Mesenchymal stem cell (in vitro differentiated cells and primary cell): Measurements from ENCODE around the gene SGSM2.

Experiments
- DNase-seq: peaks from one replicate; pipeline ENCODE4 v3.0.0-alpha.2; 2013
- H2AFZ ChIP-seq: one replicate; pipeline ENCODE4 v1.6.1; 2013; ENCODE audit warnings: low read depth, mild to moderate bottlenecking, control low read depth, inconsistent platforms, low read length, moderate library complexity
- H2AK5ac ChIP-seq: 2 replicates; pipeline ENCODE4 v1.6.1; 2013; ENCODE audit warnings: low read length, moderate library complexity, mild to moderate bottlenecking, inconsistent platforms; ENCODE audit not compliant: severe bottlenecking
- H2BK120ac ChIP-seq: one replicate; pipeline ENCODE4 v1.6.1; 2013; ENCODE audit warnings: low read depth, mild to moderate bottlenecking, inconsistent platforms, low read length, moderate library complexity
- H2BK12ac ChIP-seq, 2 experiments: one replicate each; pipeline ENCODE4 v1.6.1; 2013; ENCODE audit warnings: inconsistent platforms in 2 of 2, low read length in 2 of 2, mild to moderate bottlenecking in 2 of 2, moderate library complexity in 2 of 2, control low read depth in 1 of 2
- H2BK15ac ChIP-seq: one replicate; pipeline ENCODE4 v1.6.1; 2013; ENCODE audit warnings: mild to moderate bottlenecking, low read depth, inconsistent platforms; ENCODE audit not compliant: poor library complexity, severe bottlenecking
- H2BK5ac ChIP-seq: 2 replicates; pipeline ENCODE4 v1.6.1; 2013; ENCODE audit warnings: low read depth, mild to moderate bottlenecking, low read length, control low read depth, inconsistent platforms; ENCODE audit not compliant: poor library complexity, severe bottlenecking
- H3K14ac ChIP-seq, 2 experiments: one replicate each; pipeline ENCODE4 v1.6.1; 2013; ENCODE audit warnings: inconsistent platforms in 2 of 2, low read length in 2 of 2, control low read depth in 1 of 2, mild to moderate bottlenecking in 1 of 2, moderate library complexity in 1 of 2
- H3K18ac ChIP-seq, 2 experiments: one replicate each; pipeline ENCODE4 v1.6.1; 2013; ENCODE audit warnings: inconsistent platforms in 2 of 2, low read length in 2 of 2, control low read depth in 1 of 2, low read depth in 1 of 2, mild to moderate bottlenecking in 1 of 2
- H3K23ac ChIP-seq, 2 experiments: one replicate each; pipeline ENCODE4 v1.6.1; 2013; ENCODE audit warnings: inconsistent platforms in 2 of 2, low read length in 2 of 2, mild to moderate bottlenecking in 2 of 2, moderate library complexity in 2 of 2, control low read depth in 1 of 2
- H3K27ac ChIP-seq: 2 replicates; pipeline ENCODE4 v1.5.1; 2013; ENCODE audit warnings: mild to moderate bottlenecking, moderate library complexity, low read length, control low read depth, inconsistent platforms; ENCODE audit not compliant: poor library complexity, severe bottlenecking
- H3K27me3 ChIP-seq, 2 experiments: 2 replicates each; pipeline versions ENCODE4 v1.6.1 to v1.7.0; 2013; ENCODE audit warnings: low read length in 2 of 2, mild to moderate bottlenecking in 2 of 2, moderate library complexity in 2 of 2, control low read depth in 1 of 2, inconsistent platforms in 1 of 2; ENCODE audit not compliant: control insufficient read depth in 1 of 2, insufficient read depth in 1 of 2
- H3K36me3 ChIP-seq, 2 experiments: 2 replicates each; pipeline versions ENCODE4 v1.6.1 to v1.7.0; 2013; ENCODE audit warnings: low read length in 2 of 2, control low read depth in 1 of 2, inconsistent platforms in 1 of 2, low read depth in 1 of 2, mild to moderate bottlenecking in 1 of 2; ENCODE audit not compliant: insufficient read depth in 2 of 2, control insufficient read depth in 1 of 2
- H3K4ac ChIP-seq, 2 experiments: one replicate each; pipeline ENCODE4 v1.6.1; 2013; ENCODE audit warnings: inconsistent platforms in 2 of 2, low read length in 2 of 2, mild to moderate bottlenecking in 2 of 2, moderate library complexity in 2 of 2, control low read depth in 1 of 2, low read depth in 1 of 2
- H3K4me1 ChIP-seq: 2 replicates; pipeline ENCODE4 v1.6.1; 2013; ENCODE audit warnings: low read depth, low read length, control low read depth; ENCODE audit not compliant: control insufficient read depth, insufficient read depth
- H3K4me2 ChIP-seq: 2 replicates; pipeline ENCODE4 v1.6.1; 2013; ENCODE audit warnings: low read length, mild to moderate bottlenecking, inconsistent platforms; ENCODE audit not compliant: poor library complexity, severe bottlenecking
- H3K4me3 ChIP-seq, 2 experiments: 2 replicates each; pipeline versions ENCODE4 v1.5.1 to v1.7.0; 2013; ENCODE audit warnings: low read length in 2 of 2, mild to moderate bottlenecking in 2 of 2, control low read depth in 1 of 2, low read depth in 1 of 2; ENCODE audit not compliant: insufficient read depth in 1 of 2
- H3K79me1 ChIP-seq: replicated peaks from 2 replicates; pipeline ENCODE4 v1.6.1; 2013; ENCODE audit warnings: mild to moderate bottlenecking, control low read depth, low read length, inconsistent platforms; ENCODE audit not compliant: poor library complexity, severe bottlenecking
- H3K9ac ChIP-seq: 2 replicates; pipeline ENCODE4 v1.7.0; 2013; ENCODE audit warnings: mild to moderate bottlenecking, low read length, moderate library complexity
- H3K9me3 ChIP-seq: 2 replicates; pipeline ENCODE4 v1.7.0; 2013; ENCODE audit warnings: mild to moderate bottlenecking, low read length; ENCODE audit not compliant: control insufficient read depth
- H4K8ac ChIP-seq: one replicate; pipeline ENCODE4 v1.6.1; 2013; ENCODE audit warnings: inconsistent platforms, mild to moderate bottlenecking, low read length, moderate library complexity
- H4K91ac ChIP-seq: one replicate; pipeline ENCODE4 v1.6.1; 2013; ENCODE audit warnings: mild to moderate bottlenecking, low read length, inconsistent platforms
- WGBS: methylation state at CpG from one replicate; pipeline ENCODE4 v1.1.7; 2013; ENCODE audit warnings: mixed read lengths; 5-methylcytosine and 5-hydroxymethylcytosine counted together

Gene SGSM2

DNA sequence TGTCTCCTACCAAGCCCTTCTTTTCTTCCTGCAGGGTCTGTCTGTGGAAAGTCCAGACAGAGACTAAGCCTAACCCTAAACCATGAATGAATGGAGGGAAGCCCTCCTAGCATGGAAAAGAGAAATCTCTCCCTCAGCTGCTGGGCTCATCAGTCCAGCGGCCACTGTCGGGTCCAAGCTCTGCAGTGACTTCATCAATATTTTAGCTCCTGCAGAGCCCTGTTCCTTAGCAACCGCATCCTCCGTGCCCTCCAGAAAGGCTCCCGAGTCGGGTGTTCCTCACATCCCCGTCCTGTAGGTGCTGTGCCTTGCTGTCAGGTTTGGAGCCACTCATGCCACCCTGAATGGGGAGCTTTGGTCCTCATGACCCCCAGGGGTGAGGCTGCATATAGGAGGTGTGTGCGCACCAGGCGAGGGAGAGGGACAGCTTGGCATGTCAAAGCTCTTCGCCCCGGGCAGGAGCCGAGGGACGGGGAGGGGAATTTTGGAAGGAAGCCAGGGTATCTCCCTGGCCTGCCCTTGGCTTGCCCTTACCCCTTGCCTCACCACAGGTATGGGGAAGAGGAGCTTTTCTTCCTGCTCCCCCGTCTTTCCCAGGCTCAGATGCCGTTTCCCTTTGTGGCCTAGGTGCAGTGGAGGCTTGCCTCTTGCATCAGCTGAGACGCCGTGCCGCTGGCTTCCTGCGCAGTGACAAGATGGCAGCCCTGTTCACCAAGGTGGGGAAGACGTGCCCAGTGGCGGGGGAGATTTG is 23.9 kb downstream of the SGSM2 start:
- Histone ChIP-seq H2BK120ac (no peak overlapping the region), H3K9me3 (no peaks in the 10 kb centered on the region), H3K27me3 (no peaks in the 10 kb centered on the region), H3K36me3 (peaks cover 43 to 62% of the 10 kb centered on the region in 2 experiments), H3K4me3 (no peak overlapping the region), H4K91ac (no peak overlapping the region), H2BK12ac (no peak overlapping the region), H3K4ac (no peak overlapping the region), H2AFZ (no peak overlapping the region), H3K79me1 (peaks cover 18% of the 10 kb centered on the region), H3K27ac (no peak overlapping the region), H2AK5ac (no peak overlapping the region), H3K4me2 (no peak overlapping the region), H3K23ac (no peak overlapping the region), H3K4me1 (peaks cover 25% of the 10 kb centered on the region), H4K8ac (no peak overlapping the region), H3K14ac (no peak overlapping the region), H3K9ac (no peak overlapping the region), H2BK15ac (no peak overlapping the region), H3K18ac (no peak overlapping the region), H2BK5ac (no peak overlapping the region)
- 96% methylated on average over 20 of the region's 21 CpGs for WGBS
- DNase-seq: no peak

DNA sequence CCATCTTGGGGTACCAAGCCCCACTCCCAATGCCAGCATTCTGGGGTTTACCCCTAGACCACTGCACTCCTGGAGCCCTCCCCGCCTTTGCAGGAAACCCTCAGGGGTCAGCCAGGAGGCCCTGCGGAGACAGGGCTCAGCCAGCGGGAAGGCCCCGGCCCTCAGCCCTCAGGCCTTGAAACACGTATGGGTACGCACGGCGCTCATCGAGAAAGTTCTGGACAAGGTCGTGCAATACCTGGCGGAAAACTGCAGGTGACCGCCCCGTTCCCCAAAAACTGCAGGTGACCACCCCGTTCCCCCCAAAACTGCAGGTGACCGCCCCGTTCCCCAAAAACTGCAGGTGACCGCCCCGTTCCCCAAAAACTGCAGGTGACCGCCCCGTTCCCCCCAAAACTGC is 24.7 kb downstream of the SGSM2 start:
- DNase-seq: no peak
- H3K27me3 ChIP-seq: no peaks in the 10 kb centered on the region

DNA sequence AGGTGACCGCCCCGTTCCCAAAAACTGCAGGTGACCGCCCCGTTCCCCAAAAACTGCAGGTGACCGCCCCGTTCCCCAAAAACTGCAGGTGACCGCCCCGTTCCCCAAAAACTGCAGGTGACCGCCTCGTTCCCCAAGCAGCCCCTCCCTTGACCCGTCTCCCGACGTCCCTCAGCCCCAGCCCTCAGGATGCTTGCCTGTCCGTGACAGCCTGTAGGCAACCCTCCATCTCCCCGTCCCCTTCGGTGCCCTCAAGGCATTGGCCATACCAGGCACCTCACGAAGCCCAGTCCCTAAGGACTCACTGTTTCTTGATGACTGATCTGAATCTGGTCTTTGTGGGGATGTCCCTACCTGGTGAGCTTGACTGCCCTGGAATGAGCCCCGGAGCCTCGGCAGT is 25.1 kb downstream of the SGSM2 start:
- Histone ChIP-seq H2BK5ac (no peak overlapping the region), H3K4me2 (no peak overlapping the region), H3K27ac (no peak overlapping the region), H3K4ac (no peak overlapping the region), H3K4me3 (no peak overlapping the region), H4K91ac (no peak overlapping the region), H3K79me1 (peaks cover 14% of the 10 kb centered on the region), H3K27me3 (no peaks in the 10 kb centered on the region), H3K18ac (no peak overlapping the region), H3K36me3 (peaks cover 49 to 74% of the 10 kb centered on the region in 2 experiments), H3K9ac (no peak overlapping the region), H2AK5ac (no peak overlapping the region), H2BK12ac (no peak overlapping the region), H2BK15ac (no peak overlapping the region), H2AFZ (no peak overlapping the region), H3K4me1 (peaks cover 25% of the 10 kb centered on the region), H3K14ac (no peak overlapping the region), H2BK120ac (no peak overlapping the region), H4K8ac (no peak overlapping the region), H3K9me3 (no peaks in the 10 kb centered on the region), H3K23ac (no peak overlapping the region)
- DNase-seq: no peak
- 95% methylated on average over 19 of the region's 19 CpGs for WGBS

More for the DNA sequence above, 24.7 kb downstream of the SGSM2 start:
- no peak overlapping the region for H2AFZ ChIP-seq
- no peak overlapping the region for H3K9ac ChIP-seq
- H2BK15ac ChIP-seq: no peak overlapping the region
- peaks cover 25% of the 10 kb centered on the region for H3K4me1 ChIP-seq
- 98% methylated on average over 20 of the region's 20 CpGs for WGBS
- no peak overlapping the region for H3K4me2 ChIP-seq
- H3K27ac ChIP-seq: no peak overlapping the region
- H3K4ac ChIP-seq: no peak overlapping the region
- H2BK5ac ChIP-seq: no peak overlapping the region
- H3K4me3 ChIP-seq: no peak overlapping the region
- H2AK5ac ChIP-seq: no peak overlapping the region
- no peak overlapping the region for H2BK120ac ChIP-seq
- H3K14ac ChIP-seq: no peak overlapping the region
- H2BK12ac ChIP-seq: no peak overlapping the region
- H4K91ac ChIP-seq: no peak overlapping the region
- peaks cover 50 to 70% of the 10 kb centered on the region in 2 experiments for H3K36me3 ChIP-seq
- no peak overlapping the region for H3K23ac ChIP-seq
- H3K18ac ChIP-seq: no peak overlapping the region
- H3K9me3 ChIP-seq: no peaks in the 10 kb centered on the region
- peaks cover 16% of the 10 kb centered on the region for H3K79me1 ChIP-seq
- H4K8ac ChIP-seq: no peak overlapping the region

DNA sequence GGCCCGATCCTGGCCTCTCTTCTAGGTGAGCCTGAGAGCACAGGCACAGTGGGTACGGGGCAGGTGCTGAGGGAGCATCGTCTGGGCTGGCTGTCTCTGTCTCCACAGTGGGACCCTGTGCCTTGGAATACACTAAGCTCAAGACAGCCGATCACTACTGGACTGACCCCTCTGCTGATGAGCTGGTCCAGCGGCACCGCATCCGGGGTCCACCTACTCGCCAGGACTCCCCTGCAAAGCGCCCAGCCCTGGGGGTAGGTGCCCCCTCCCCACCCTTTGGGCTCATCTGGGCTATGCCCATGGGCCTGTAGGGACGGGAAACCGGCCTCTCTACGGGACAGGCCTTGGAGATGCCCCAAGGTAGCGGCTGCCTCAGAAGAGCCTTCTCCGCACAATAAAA is 25.6 kb downstream of the SGSM2 start:
- Histone ChIP-seq H4K91ac (no peak overlapping the region), H3K27me3 (no peaks in the 10 kb centered on the region), H2BK120ac (no peak overlapping the region), H3K36me3 (peaks cover 49 to 76% of the 10 kb centered on the region in 2 experiments), H3K14ac (no peak overlapping the region), H3K9me3 (no peaks in the 10 kb centered on the region), H2AK5ac (no peak overlapping the region), H2BK5ac (no peak overlapping the region), H3K4ac (no peak overlapping the region), H2BK15ac (no peak overlapping the region), H3K23ac (no peak overlapping the region), H3K9ac (no peak overlapping the region), H3K79me1 (peaks cover 12% of the 10 kb centered on the region), H3K27ac (no peak overlapping the region), H2BK12ac (no peak overlapping the region), H2AFZ (no peak overlapping the region), H3K4me1 (peaks cover 24% of the 10 kb centered on the region), H4K8ac (no peak overlapping the region), H3K4me2 (no peak overlapping the region), H3K4me3 (no peak overlapping the region), H3K18ac (no peak overlapping the region)
- no peak for DNase-seq
- 96% methylated on average over 14 of the region's 14 CpGs for WGBS
